ENCODE measurements around the gene KRTAP10-11.

- TF ChIP-seq CTCF (IDR thresholded peaks at IDR 0.05), result no peak
- no peak for TF ChIP-seq POLR2A (IDR thresholded peaks at IDR 0.05)
Measured at GRCh38 chr21:44671911-44672310, 25.7 kb downstream of the KRTAP10-11 start.
